PC-9 (cell line): ENCODE measurements around the gene MBD2.

Source experiments
- EZH2 ChIP-seq: fragments of 200-600 bp; sonication (generic); IDR thresholded peaks from 2 replicates; pipeline ENCODE4 v1.8.0; 2017; ENCODE audit warnings: antibody characterized with exemption, low read depth
- TF ChIP-seq, protein P1 (sequence below): fragments of 200-600 bp; sonication (generic); conservative IDR thresholded peaks from 2 replicates; pipeline ENCODE4 v1.6.1; 2017; ENCODE audit warnings: mixed run types, antibody characterized with exemption, mild to moderate bottlenecking, moderate library complexity

DNA sequence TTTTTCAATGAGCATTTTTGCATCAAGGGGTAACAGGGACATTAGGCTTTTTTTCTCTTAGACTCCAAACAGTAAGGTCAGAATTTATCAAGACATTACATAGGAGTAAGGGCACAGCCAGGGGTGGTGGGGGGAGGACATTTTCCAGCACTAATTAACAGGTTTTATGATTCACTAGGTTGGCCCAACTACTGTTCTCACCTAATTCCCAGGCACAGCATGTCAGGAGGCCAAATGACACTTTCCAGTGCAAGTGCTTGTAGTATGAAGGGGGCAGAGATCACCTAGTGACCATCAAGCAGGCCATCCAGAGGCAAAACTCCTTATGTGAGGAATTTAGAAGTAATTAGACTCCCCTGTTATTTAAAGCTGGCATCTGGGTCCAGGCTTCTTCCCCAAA lies 3.9 kb upstream of the MBD2 start:
- TF ChIP-seq, protein P1, sequence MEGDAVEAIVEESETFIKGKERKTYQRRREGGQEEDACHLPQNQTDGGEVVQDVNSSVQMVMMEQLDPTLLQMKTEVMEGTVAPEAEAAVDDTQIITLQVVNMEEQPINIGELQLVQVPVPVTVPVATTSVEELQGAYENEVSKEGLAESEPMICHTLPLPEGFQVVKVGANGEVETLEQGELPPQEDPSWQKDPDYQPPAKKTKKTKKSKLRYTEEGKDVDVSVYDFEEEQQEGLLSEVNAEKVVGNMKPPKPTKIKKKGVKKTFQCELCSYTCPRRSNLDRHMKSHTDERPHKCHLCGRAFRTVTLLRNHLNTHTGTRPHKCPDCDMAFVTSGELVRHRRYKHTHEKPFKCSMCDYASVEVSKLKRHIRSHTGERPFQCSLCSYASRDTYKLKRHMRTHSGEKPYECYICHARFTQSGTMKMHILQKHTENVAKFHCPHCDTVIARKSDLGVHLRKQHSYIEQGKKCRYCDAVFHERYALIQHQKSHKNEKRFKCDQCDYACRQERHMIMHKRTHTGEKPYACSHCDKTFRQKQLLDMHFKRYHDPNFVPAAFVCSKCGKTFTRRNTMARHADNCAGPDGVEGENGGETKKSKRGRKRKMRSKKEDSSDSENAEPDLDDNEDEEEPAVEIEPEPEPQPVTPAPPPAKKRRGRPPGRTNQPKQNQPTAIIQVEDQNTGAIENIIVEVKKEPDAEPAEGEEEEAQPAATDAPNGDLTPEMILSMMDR, result no peak
- no peak for TF ChIP-seq EZH2
